Tibial artery (tissue), 4 donors: Measurements from ENCODE around the gene A1BG.

Experiments
- DNase-seq, 2 donors: peaks; one replicate each; pipeline ENCODE4 v3.0.0-alpha.2; 2019
- H3K27ac ChIP-seq, 2 donors: fragments of 200-600 bp; sonication (generic) in 1 of 2; 1 replicate in 1 of 2; 2 replicates in 1 of 2; pipeline ENCODE4 v1.5.1; 2018 to 2019; ENCODE audit warnings: mild to moderate bottlenecking in 1 of 2
- H3K27me3 ChIP-seq, 2 donors: fragments of 200-600 bp; sonication (generic) in 1 of 2; one replicate each; pipeline versions ENCODE4 v1.5.1 to v1.6.0; 2016 to 2019
- H3K36me3 ChIP-seq, 3 donors: fragments of 200-600 bp; sonication (generic) in 2 of 3; one replicate each; pipeline ENCODE4 v1.5.1; 2016 to 2019; ENCODE audit warnings: mild to moderate bottlenecking in 2 of 3
- H3K4me1 ChIP-seq, 4 donors: fragments of 200-600 bp; sonication (generic) in 2 of 4; 1 replicate in 3 of 4; 2 replicates in 1 of 4; pipeline ENCODE4 v1.5.1; 2016 to 2019
- H3K4me3 ChIP-seq, 2 donors: fragments of 200-600 bp; sonication (generic) in 1 of 2; 1 replicate in 1 of 2; 2 replicates in 1 of 2; pipeline ENCODE4 v1.5.1; 2018 to 2019; ENCODE audit warnings: mild to moderate bottlenecking in 2 of 2
- H3K9me3 ChIP-seq, 3 donors: fragments of 200-600 bp; sonication (generic) in 1 of 3; one replicate each; pipeline ENCODE4 v1.5.1; 2016 to 2019
- intact Hi-C: fragments of 100-400 bp; cut with DNase I; formaldehyde crosslinking; loops from one replicate; pipeline ENCODE4 v1.15.0; 2023; ENCODE audit warnings: low total_unique reads
- TF ChIP-seq, protein P1 (sequence below), 2 experiments: fragments of 200-600 bp in 1 of 2; fragments of 450-650 bp in 1 of 2; IDR thresholded peaks; one replicate each; pipeline ENCODE4 v1.5.1; 2017 to 2019; ENCODE audit warnings: antibody characterized with exemption in 2 of 2, mild to moderate bottlenecking in 1 of 2, moderate library complexity in 1 of 2

A1BG gene

DNA sequence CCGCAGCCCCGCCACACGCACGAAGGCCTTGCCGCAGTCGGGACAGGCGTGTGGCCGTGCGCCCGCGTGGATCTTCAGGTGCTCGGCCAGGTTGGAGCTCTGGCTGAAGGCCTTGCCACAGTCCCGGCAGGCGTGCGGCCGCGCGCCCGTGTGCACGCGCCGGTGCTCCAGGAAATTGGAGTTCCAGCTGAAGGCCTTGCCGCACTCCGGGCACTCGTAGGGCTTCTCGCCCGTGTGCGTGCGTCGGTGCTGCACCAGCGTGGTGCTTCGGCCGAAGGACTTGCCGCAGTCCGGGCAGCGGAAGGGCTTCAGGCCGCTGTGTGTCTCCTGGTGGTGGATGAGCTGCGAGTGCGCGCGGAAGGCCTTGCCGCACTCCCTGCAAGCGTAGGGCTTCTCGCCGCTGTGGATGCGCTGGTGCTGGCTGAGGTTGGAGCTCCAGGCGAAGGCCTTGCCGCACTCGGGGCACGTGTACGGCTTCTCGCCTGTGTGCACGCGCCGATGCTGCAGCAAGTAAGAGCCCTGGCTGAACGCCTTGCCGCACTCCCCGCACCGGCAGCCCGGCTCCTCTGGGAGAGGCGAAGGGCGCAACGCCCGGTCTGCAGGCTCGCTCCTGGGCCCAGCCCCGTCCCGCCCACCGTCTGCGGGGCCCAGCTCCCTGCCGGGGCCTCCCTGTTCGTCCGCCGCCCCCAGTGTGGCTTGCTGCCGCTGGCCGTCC, 3.6 kb upstream of the A1BG start:
- peaks cover 0 to 43% of the 10 kb centered on the region in 2 donors for H3K27me3 ChIP-seq
- peak overlapping the region; percentile 27 to 32 for H3K4me3 ChIP-seq
- TF ChIP-seq, protein P1, sequence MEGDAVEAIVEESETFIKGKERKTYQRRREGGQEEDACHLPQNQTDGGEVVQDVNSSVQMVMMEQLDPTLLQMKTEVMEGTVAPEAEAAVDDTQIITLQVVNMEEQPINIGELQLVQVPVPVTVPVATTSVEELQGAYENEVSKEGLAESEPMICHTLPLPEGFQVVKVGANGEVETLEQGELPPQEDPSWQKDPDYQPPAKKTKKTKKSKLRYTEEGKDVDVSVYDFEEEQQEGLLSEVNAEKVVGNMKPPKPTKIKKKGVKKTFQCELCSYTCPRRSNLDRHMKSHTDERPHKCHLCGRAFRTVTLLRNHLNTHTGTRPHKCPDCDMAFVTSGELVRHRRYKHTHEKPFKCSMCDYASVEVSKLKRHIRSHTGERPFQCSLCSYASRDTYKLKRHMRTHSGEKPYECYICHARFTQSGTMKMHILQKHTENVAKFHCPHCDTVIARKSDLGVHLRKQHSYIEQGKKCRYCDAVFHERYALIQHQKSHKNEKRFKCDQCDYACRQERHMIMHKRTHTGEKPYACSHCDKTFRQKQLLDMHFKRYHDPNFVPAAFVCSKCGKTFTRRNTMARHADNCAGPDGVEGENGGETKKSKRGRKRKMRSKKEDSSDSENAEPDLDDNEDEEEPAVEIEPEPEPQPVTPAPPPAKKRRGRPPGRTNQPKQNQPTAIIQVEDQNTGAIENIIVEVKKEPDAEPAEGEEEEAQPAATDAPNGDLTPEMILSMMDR (IDR thresholded peaks at IDR 0.05): no peak
- no peak for DNase-seq
- H3K9me3 ChIP-seq: no peaks in the 10 kb centered on the region
- no peak overlapping the region for H3K27ac ChIP-seq
- H3K36me3 ChIP-seq: peaks cover 0 to 12% (median 3%) of the 10 kb centered on the region in 3 donors
- H3K4me1 ChIP-seq: peaks cover 0 to 30% (median 20%) of the 10 kb centered on the region in 4 donors
- intact Hi-C loops: no loop called here

DNA sequence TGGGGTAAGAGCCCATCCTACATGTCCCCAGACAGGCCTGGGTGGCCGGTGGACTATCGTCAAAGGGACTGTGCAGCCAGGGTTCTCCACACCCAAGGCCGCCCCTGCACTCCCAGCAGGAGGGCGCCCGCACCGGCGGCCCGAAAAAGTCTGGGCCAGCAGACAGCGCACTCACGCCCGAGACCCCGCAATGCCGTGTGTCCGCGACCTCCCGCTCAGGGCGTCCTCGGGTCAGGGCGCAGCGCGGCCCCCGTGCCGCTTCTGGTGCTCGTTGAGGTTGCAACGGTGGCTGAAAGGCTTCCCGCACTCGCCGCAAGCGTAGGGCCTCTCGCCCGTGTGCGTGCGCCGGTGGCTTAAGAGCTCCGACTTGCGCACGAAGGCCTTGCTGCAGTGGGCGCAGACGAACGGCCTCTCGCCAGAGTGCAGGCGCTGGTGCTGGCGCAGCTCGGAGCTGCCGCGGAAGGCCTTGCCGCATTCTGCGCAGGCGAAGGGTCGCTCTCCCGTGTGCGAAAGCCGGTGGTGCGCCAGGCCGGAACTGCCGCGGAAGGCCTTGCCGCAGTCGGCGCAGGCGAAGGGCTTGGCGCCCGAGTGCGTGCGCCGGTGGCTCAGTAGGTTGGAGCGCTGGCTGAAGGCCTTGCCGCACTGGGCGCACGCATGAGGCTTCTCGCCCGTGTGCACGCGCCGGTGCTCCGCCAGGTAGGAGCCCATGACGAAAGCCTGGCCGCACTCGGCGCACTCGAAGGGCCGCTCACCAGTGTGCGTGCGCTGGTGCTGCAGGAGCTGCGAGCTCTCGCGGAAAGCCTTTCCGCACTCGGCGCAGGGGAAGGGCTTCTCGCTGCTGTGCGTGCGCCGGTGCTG, 2.8 kb upstream of the A1BG start:
- Histone ChIP-seq H3K36me3 (peaks cover 0 to 17% (median 3%) of the 10 kb centered on the region in 3 donors), H3K27ac (no peak overlapping the region)

DNA sequence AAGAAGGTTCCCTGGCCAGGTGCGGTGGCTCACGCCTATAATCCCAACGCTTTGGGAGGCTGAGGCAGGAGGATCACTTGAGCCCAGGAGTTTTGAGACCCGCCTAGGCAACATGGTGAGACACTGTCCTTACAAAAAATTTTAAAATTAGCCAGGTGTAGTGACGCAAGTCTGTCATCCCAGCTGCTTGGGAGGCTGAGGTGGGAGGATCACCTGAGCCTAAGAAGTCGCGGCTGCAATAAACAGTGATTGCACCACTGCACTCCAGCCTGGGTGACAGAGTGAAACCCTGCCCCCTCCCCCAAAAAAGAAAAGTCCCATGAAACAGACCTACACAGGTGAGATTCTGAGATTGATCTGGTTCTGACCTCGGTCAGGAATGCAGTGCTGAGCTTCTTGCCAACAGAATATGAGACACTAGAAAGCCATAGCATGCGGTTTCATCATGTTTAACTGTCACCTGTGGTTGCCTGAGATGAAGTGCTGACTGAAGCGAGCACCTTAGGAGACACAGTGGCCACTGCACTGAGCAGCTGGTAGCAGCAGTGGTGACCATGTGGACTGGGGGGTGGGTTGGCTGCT, 2.0 kb upstream of the A1BG start:
- peaks cover 0 to 30% (median 17%) of the 10 kb centered on the region in 4 donors for H3K4me1 ChIP-seq
- peaks cover 0 to 25% (median 3%) of the 10 kb centered on the region in 3 donors for H3K36me3 ChIP-seq
- no peak for DNase-seq
- TF ChIP-seq, protein P1 (IDR thresholded peaks at IDR 0.05): no peak
- no peak overlapping the region for H3K27ac ChIP-seq
- no peak overlapping the region for H3K4me3 ChIP-seq
- no peaks in the 10 kb centered on the region for H3K9me3 ChIP-seq
- intact Hi-C loops: no loop called here
- peaks cover 0 to 46% of the 10 kb centered on the region in 2 donors for H3K27me3 ChIP-seq

More for the DNA sequence above, 2.8 kb upstream of the A1BG start:
- no peak for DNase-seq
- Histone ChIP-seq H3K4me3 (peak overlapping the region; percentile 27 to 32), H3K9me3 (no peaks in the 10 kb centered on the region), H3K27me3 (peaks cover 0 to 44% of the 10 kb centered on the region in 2 donors), H3K4me1 (peaks cover 0 to 30% (median 14%) of the 10 kb centered on the region in 4 donors)
- TF ChIP-seq, protein P1 (IDR thresholded peaks at IDR 0.05): no peak
- intact Hi-C loops: no loop called here

DNA sequence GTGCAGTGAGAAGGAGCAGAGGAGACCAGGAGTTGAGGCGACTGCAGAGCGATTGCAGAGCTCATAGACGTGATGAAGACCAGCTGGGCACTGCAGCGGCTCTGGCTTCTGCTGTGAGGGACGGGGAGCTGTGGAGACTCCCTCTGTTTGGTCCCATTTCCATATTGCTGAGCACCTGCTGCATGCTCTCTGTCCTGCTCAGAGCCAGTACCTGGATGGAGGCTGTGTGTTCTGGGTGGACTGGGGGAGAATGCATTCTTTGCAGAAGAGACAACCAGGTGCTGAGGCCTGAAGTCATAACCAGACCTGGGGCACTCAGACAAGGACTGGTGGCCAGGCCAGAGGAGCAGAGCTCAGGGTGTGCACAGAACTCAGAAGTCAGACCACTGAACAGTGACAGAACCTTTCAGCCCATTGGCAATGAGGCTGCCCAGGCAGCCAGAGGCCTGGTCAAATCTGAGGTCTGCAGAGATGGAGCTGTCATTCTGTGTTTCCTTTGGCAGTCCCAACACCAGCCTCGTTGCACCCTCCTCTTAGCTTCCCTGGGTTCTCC, 1.3 kb upstream of the A1BG start:
- Histone ChIP-seq H3K36me3 (peaks cover 0 to 27% (median 3%) of the 10 kb centered on the region in 3 donors), H3K27me3 (peaks cover 0 to 46% of the 10 kb centered on the region in 2 donors), H3K9me3 (no peaks in the 10 kb centered on the region), H3K4me1 (peaks cover 0 to 32% (median 19%) of the 10 kb centered on the region in 4 donors), H3K27ac (no peak overlapping the region), H3K4me3 (no peak overlapping the region)
- TF ChIP-seq, protein P1 (IDR thresholded peaks at IDR 0.05): no peak
- intact Hi-C loops: no loop called here
- DNase-seq: no peak

DNA sequence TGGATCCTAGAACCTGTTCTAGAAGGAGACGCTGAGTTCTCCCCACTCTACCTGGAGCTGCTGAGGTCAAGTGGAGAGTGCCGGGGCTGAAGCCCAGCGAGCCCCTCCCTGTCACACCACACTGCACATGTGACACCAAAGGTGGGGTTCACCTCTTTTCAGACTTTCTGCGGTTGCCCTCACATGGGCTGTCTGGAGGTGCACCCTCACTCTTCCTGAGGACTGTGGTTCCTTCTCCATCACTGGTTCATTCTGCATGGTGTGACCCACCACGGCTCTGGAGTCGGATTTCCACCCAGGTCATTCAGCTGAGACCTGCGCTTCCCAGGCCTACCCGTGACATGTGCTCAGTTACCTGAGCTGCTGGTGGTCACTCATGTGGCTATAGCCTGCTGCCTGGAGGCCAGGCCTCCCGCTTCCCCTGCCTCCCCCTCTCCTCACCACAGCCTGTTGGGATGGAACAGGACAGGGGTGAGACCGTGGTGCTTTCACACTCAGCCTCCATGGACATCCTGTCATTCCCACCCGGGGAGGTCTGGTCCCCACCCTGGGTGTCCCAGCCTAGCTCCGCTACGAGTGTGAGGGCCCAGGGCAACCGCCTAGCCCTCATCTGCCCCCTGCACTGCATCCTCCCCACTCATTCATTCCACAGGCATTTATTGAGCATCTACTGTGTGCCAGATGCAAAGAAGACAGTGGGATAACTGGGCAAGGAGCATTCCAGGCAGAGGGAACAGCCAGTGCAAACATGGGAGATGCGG, 605 bp upstream of the A1BG start:
- Histone ChIP-seq H3K4me1 (peaks cover 0 to 37% (median 22%) of the 10 kb centered on the region in 4 donors), H3K9me3 (no peaks in the 10 kb centered on the region), H3K36me3 (peaks cover 0 to 27% (median 3%) of the 10 kb centered on the region in 3 donors), H3K4me3 (no peak overlapping the region), H3K27me3 (peaks cover 0 to 40% of the 10 kb centered on the region in 2 donors), H3K27ac (no peak overlapping the region)
- TF ChIP-seq, protein P1 (IDR thresholded peaks at IDR 0.05): no peak
- intact Hi-C loops: no loop called here
- DNase-seq: no peak
